Endothelial cell (in vitro differentiated cells): Measurements from ENCODE around the gene CATSPERD. TPM values are rescaled to one million over a fixed set of nuclear protein-coding genes. Genes with fewer than 3 reads are reported as not detected.
A peak's percentile ranks its signal among the peaks of the same experiment; 100 is the strongest.

ENCODE experiments used
- DNase-seq: peaks from one replicate; pipeline ENCODE4 v3.0.0; 2021; ENCODE audit warnings: low spot score
- H3K27ac Mint-ChIP-seq: one replicate; pipeline ENCODE4 v1.8.0; 2021; ENCODE audit warnings: mixed read lengths, inconsistent platforms; ENCODE audit not compliant: unreplicated experiment
- H3K27me3 Mint-ChIP-seq: one replicate; pipeline ENCODE4 v1.8.0; 2021; ENCODE audit warnings: mild to moderate bottlenecking, moderate library complexity, mixed read lengths, inconsistent platforms; ENCODE audit not compliant: unreplicated experiment
- H3K36me3 Mint-ChIP-seq: one replicate; pipeline ENCODE4 v1.8.0; 2021; ENCODE audit warnings: mild to moderate bottlenecking, low read depth, mixed read lengths, inconsistent platforms; ENCODE audit not compliant: unreplicated experiment
- H3K4me1 Mint-ChIP-seq: one replicate; pipeline ENCODE4 v1.8.0; 2021; ENCODE audit warnings: mild to moderate bottlenecking, mixed read lengths, inconsistent platforms; ENCODE audit not compliant: unreplicated experiment
- H3K4me3 Mint-ChIP-seq: one replicate; pipeline ENCODE4 v1.8.0; 2021; ENCODE audit warnings: mild to moderate bottlenecking, mixed read lengths, inconsistent platforms; ENCODE audit not compliant: unreplicated experiment
- H3K9me3 Mint-ChIP-seq: one replicate; pipeline ENCODE4 v1.8.0; 2021; ENCODE audit warnings: mixed read lengths, inconsistent platforms; ENCODE audit not compliant: unreplicated experiment
- CTCF ChIP-seq: fragments of 200-600 bp; sonication (generic); IDR thresholded peaks from one replicate; pipeline ENCODE4 v1.5.0; 2021; ENCODE audit warnings: antibody characterized with exemption; ENCODE audit not compliant: unreplicated experiment
- total RNA-seq: library from RNA; stranded (reverse); fragmentation: NEBNext Ultra II Directional; extraction: Animal tissue kit (Norgen Biotek cat#: 25700); gene quantifications from one replicate; pipeline ENCODE4 v1.2.1, GENCODE V29; 2021; ENCODE audit not compliant: unreplicated experiment

The CATSPERD gene
- total RNA-seq, 1 donor from 2014 or later = not detected

- Mint-ChIP-seq H3K4me1 (no peaks in the 10 kb centered on the region), H3K9me3 (no peaks in the 10 kb centered on the region), H3K4me3 (no peak overlapping the region), H3K36me3 (peaks cover 6% of the 10 kb centered on the region), H3K27me3 (peaks cover 25% of the 10 kb centered on the region), H3K27ac (no peak overlapping the region)
- TF ChIP-seq CTCF = no peak
- DNase-seq = no peak
Measured at GRCh38 chr19:5801796-5802619, 81.6 kb downstream of the CATSPERD start.

GRCh38 chr19:5803441-5803751 lies 83.0 kb downstream of the CATSPERD start:
- no peak for DNase-seq
- Mint-ChIP-seq H3K27me3 (peaks cover 27% of the 10 kb centered on the region), H3K36me3 (peaks cover 7% of the 10 kb centered on the region), H3K27ac (no peak overlapping the region), H3K4me1 (no peaks in the 10 kb centered on the region), H3K9me3 (no peaks in the 10 kb centered on the region), H3K4me3 (peak overlapping the region; percentile 51)
- no peak for TF ChIP-seq CTCF

- peaks cover 7% of the 10 kb centered on the region for H3K36me3 Mint-ChIP-seq
- DNase-seq = peak; percentile 100
Measured at GRCh38 chr19:5803752-5804515, 83.5 kb downstream of the CATSPERD start.

GRCh38 chr19:5804516-5805461 lies 84.4 kb downstream of the CATSPERD start, which contains the start of gene NRTN:
Gene NRTN (plus strand): TSS chr19:5805067. CDS start chr19:5824166, 19,099 bp downstream.
- Mint-ChIP-seq H3K27ac (no peak within 1 kb of the TSS), H3K9me3 (no peaks in the 10 kb centered on the region), H3K36me3 (peaks cover 7% of the 10 kb centered on the region), H3K27me3 (peaks cover 25% of the 10 kb centered on the region), H3K4me3 (no peak within 1 kb of the TSS), H3K4me1 (no peaks in the 10 kb centered on the region)
- TF ChIP-seq CTCF = no peak
- no peak for DNase-seq

More at GRCh38 chr19:5803752-5804515, 83.5 kb downstream of the CATSPERD start:
- TF ChIP-seq CTCF = peak; percentile 86
- Mint-ChIP-seq H3K4me1 (no peaks in the 10 kb centered on the region), H3K4me3 (peak overlapping the region; percentile 51), H3K9me3 (no peaks in the 10 kb centered on the region), H3K27me3 (peaks cover 24% of the 10 kb centered on the region), H3K27ac (no peak overlapping the region)
